ENCODE results near the gene RNASEL. TPM values are rescaled to one million over a fixed set of nuclear protein-coding genes. Genes with fewer than 3 reads are reported as not detected.
A peak's percentile ranks its signal among the peaks of the same experiment; 100 is the strongest.

RNASEL gene
- total RNA-seq, 2 experiments from 2014 or later = 3.7 TPM

GRCh38 chr1:182556279-182556678, 32.8 kb downstream of the RNASEL start:
- H3K9me3 Mint-ChIP-seq = peaks cover 6% of the 10 kb centered on the region
- TF ChIP-seq CTCF (IDR thresholded peaks at IDR 0.05) = no peak
- ChIA-PET POLR2A (no interaction called here), CTCF (no interaction called here)
- DNase-seq (no peak), ATAC-seq (peak; percentile 47)
- no peak overlapping the region for H3K4me3 Mint-ChIP-seq
- no peaks in the 10 kb centered on the region for H3K36me3 Mint-ChIP-seq (ENCODE audit: low read depth)
- intact Hi-C loops (cut with micrococcal nuclease) = no loop called here
- H3K27ac Mint-ChIP-seq = no peak overlapping the region
- no peaks in the 10 kb centered on the region for H3K4me1 Mint-ChIP-seq (ENCODE audit: low read depth)
- H3K27me3 Mint-ChIP-seq = no peaks in the 10 kb centered on the region

GRCh38 chr1:182555493-182555892, 33.6 kb downstream of the RNASEL start:
- peaks cover 6% of the 10 kb centered on the region for H3K9me3 Mint-ChIP-seq
- ATAC-seq = no peak
- no peaks in the 10 kb centered on the region for H3K36me3 Mint-ChIP-seq (ENCODE audit: low read depth)
- no peak for DNase-seq
- intact Hi-C loops (cut with micrococcal nuclease) = no loop called here
- ChIA-PET CTCF (no interaction called here), POLR2A (no interaction called here)
- H3K4me3 Mint-ChIP-seq = no peak overlapping the region
- TF ChIP-seq CTCF (IDR thresholded peaks at IDR 0.05) = no peak
- no peaks in the 10 kb centered on the region for H3K4me1 Mint-ChIP-seq (ENCODE audit: low read depth)
- no peaks in the 10 kb centered on the region for H3K27me3 Mint-ChIP-seq
- no peak overlapping the region for H3K27ac Mint-ChIP-seq

- no peaks in the 10 kb centered on the region for H3K36me3 Mint-ChIP-seq (ENCODE audit: low read depth)
- ChIA-PET POLR2A (no interaction called here), CTCF (interaction anchor here (0.7 kb wide), 2 partner anchors 129 to 232 kb away, joined by 3 to 4 read pairs; no protein-coding TSS in a partner anchor)
- no peak overlapping the region for H3K4me3 Mint-ChIP-seq
- TF ChIP-seq CTCF (IDR thresholded peaks at IDR 0.05) = no peak
- H3K4me1 Mint-ChIP-seq (ENCODE audit: low read depth) = no peaks in the 10 kb centered on the region
- DNase-seq (no peak), ATAC-seq (no peak)
- no peak overlapping the region for H3K27ac Mint-ChIP-seq
- intact Hi-C loops (cut with micrococcal nuclease) = no loop called here
- peaks cover 6% of the 10 kb centered on the region for H3K9me3 Mint-ChIP-seq
- H3K27me3 Mint-ChIP-seq = no peaks in the 10 kb centered on the region
Measured at GRCh38 chr1:182552527-182552926, 36.5 kb downstream of the RNASEL start.

GRCh38 chr1:182549811-182550210, 39.2 kb downstream of the RNASEL start:
- peaks cover 6% of the 10 kb centered on the region for H3K9me3 Mint-ChIP-seq
- no peaks in the 10 kb centered on the region for H3K36me3 Mint-ChIP-seq (ENCODE audit: low read depth)
- peaks cover 8% of the 10 kb centered on the region for H3K27me3 Mint-ChIP-seq
- ATAC-seq = no peak
- no peak for DNase-seq
- H3K4me1 Mint-ChIP-seq (ENCODE audit: low read depth) = no peaks in the 10 kb centered on the region
- no peak overlapping the region for H3K27ac Mint-ChIP-seq
- ChIA-PET POLR2A (no interaction called here), CTCF (no interaction called here)
- intact Hi-C loops (cut with micrococcal nuclease) = no loop called here
- TF ChIP-seq CTCF (IDR thresholded peaks at IDR 0.05) = no peak
- H3K4me3 Mint-ChIP-seq = no peak overlapping the region

GRCh38 chr1:182549346-182549745, 39.7 kb downstream of the RNASEL start:
- ATAC-seq = no peak

More at GRCh38 chr1:182549346-182549745, 39.7 kb downstream of the RNASEL start:
- Mint-ChIP-seq H3K4me3 (no peak overlapping the region), H3K4me1 (ENCODE audit: low read depth) (no peaks in the 10 kb centered on the region), H3K27me3 (peaks cover 8% of the 10 kb centered on the region), H3K36me3 (ENCODE audit: low read depth) (no peaks in the 10 kb centered on the region), H3K9me3 (peaks cover 6% of the 10 kb centered on the region), H3K27ac (no peak overlapping the region)
- no peak for TF ChIP-seq CTCF (IDR thresholded peaks at IDR 0.05)
- POLR2A ChIA-PET = no interaction called here
- intact Hi-C loops (cut with micrococcal nuclease) = no loop called here
- DNase-seq = no peak
- CTCF ChIA-PET = interaction anchor here (0.9 kb wide), 1 partner anchor 171 kb away, joined by 3 read pairs; no protein-coding TSS in a partner anchor
